ENCODE results near the gene FAM3C.

Gene FAM3C

DNA sequence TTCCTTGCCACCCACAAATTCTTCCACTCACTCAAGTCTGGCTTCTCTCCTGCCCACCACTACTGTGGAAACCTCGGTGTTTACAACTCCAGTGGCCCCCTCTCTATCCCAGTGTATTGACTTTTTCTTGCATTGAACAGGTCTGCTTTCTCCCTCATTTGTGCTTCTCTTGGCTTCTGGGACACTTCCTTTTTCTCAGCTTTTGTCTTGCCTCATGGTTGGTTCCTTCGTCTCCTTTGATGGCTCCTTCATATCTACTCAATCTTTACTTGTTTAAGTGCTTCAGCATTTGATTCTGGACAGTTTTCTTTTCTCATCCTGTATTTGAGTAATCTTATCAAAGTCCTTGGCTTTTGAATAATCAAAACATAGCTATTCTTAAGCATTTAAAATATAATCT is 35.9 kb upstream of the FAM3C start:
- TF ChIP-seq ZNF70 (CRISPR knock-in tag; IDR thresholded peaks at IDR 0.05), result no peak
- no peak for TF ChIP-seq SNAI2 (CRISPR knock-in tag; IDR thresholded peaks at IDR 0.05)
- no peak for TF ChIP-seq ISL1 (CRISPR knock-in tag; IDR thresholded peaks at IDR 0.05)
- no peak for TF ChIP-seq OSR1 (CRISPR knock-in tag; IDR thresholded peaks at IDR 0.05)
- TF ChIP-seq RARB (CRISPR knock-in tag; IDR thresholded peaks at IDR 0.05), result no peak
- TF ChIP-seq ZNF565 (CRISPR knock-in tag; conservative IDR thresholded peaks at IDR 0.05; ENCODE audit: low read depth), result no peak
- no peak for TF ChIP-seq BACH2 (CRISPR knock-in tag; IDR thresholded peaks at IDR 0.05; ENCODE audit: borderline replicate concordance)
- TF ChIP-seq, protein P1, sequence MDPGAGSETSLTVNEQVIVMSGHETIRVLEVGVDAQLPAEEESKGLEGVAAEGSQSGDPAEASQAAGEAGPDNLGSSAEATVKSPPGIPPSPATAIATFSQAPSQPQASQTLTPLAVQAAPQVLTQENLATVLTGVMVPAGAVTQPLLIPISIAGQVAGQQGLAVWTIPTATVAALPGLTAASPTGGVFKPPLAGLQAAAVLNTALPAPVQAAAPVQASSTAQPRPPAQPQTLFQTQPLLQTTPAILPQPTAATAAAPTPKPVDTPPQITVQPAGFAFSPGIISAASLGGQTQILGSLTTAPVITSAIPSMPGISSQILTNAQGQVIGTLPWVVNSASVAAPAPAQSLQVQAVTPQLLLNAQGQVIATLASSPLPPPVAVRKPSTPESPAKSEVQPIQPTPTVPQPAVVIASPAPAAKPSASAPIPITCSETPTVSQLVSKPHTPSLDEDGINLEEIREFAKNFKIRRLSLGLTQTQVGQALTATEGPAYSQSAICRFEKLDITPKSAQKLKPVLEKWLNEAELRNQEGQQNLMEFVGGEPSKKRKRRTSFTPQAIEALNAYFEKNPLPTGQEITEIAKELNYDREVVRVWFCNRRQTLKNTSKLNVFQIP (CRISPR knock-in tag; IDR thresholded peaks at IDR 0.05; ENCODE audit: borderline replicate concordance, low read depth), result no peak
- no peak for TF ChIP-seq ZNF8 (CRISPR knock-in tag; IDR thresholded peaks at IDR 0.05)
- TF ChIP-seq, protein P2, sequence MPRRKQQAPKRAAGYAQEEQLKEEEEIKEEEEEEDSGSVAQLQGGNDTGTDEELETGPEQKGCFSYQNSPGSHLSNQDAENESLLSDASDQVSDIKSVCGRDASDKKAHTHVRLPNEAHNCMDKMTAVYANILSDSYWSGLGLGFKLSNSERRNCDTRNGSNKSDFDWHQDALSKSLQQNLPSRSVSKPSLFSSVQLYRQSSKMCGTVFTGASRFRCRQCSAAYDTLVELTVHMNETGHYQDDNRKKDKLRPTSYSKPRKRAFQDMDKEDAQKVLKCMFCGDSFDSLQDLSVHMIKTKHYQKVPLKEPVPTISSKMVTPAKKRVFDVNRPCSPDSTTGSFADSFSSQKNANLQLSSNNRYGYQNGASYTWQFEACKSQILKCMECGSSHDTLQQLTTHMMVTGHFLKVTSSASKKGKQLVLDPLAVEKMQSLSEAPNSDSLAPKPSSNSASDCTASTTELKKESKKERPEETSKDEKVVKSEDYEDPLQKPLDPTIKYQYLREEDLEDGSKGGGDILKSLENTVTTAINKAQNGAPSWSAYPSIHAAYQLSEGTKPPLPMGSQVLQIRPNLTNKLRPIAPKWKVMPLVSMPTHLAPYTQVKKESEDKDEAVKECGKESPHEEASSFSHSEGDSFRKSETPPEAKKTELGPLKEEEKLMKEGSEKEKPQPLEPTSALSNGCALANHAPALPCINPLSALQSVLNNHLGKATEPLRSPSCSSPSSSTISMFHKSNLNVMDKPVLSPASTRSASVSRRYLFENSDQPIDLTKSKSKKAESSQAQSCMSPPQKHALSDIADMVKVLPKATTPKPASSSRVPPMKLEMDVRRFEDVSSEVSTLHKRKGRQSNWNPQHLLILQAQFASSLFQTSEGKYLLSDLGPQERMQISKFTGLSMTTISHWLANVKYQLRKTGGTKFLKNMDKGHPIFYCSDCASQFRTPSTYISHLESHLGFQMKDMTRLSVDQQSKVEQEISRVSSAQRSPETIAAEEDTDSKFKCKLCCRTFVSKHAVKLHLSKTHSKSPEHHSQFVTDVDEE (CRISPR knock-in tag; IDR thresholded peaks at IDR 0.05), result no peak
- TF ChIP-seq ZC3H10 (CRISPR knock-in tag; IDR thresholded peaks at IDR 0.05), result no peak
- TF ChIP-seq PATZ1 (CRISPR knock-in tag; IDR thresholded peaks at IDR 0.05; ENCODE audit: borderline replicate concordance), result no peak
- no peak for TF ChIP-seq ESRRG (CRISPR knock-in tag; IDR thresholded peaks at IDR 0.05)
- TF ChIP-seq CSRNP3 (CRISPR knock-in tag; IDR thresholded peaks at IDR 0.05), result no peak
- TF ChIP-seq CSDC2 (CRISPR knock-in tag; IDR thresholded peaks at IDR 0.05), result no peak
- TF ChIP-seq PPARA (CRISPR knock-in tag; IDR thresholded peaks at IDR 0.05; ENCODE audit: borderline replicate concordance), result no peak
- no peak for TF ChIP-seq TCF4 (CRISPR knock-in tag; IDR thresholded peaks at IDR 0.05; ENCODE audit: borderline replicate concordance)
- no peak for TF ChIP-seq ZFP3 (CRISPR knock-in tag; IDR thresholded peaks at IDR 0.05)
- ATAC-seq, result no peak

GRCh38 chr7:121431389-121431995 is 35.4 kb upstream of the FAM3C start:
- TF ChIP-seq ESRRG (CRISPR knock-in tag; IDR thresholded peaks at IDR 0.05) (no peak), OSR1 (CRISPR knock-in tag; IDR thresholded peaks at IDR 0.05) (no peak), GLIS3 (CRISPR knock-in tag; IDR thresholded peaks at IDR 0.05) (no peak), RARB (CRISPR knock-in tag; IDR thresholded peaks at IDR 0.05) (no peak), ZFP30 (CRISPR knock-in tag; IDR thresholded peaks at IDR 0.05) (no peak), ZFP3 (CRISPR knock-in tag; IDR thresholded peaks at IDR 0.05) (no peak), SNAI2 (CRISPR knock-in tag; IDR thresholded peaks at IDR 0.05) (no peak), ZNF70 (CRISPR knock-in tag; IDR thresholded peaks at IDR 0.05) (no peak), CSRNP3 (CRISPR knock-in tag; IDR thresholded peaks at IDR 0.05) (no peak)
- TF ChIP-seq, protein P1 (CRISPR knock-in tag; IDR thresholded peaks at IDR 0.05; ENCODE audit: borderline replicate concordance, low read depth), result no peak
- ATAC-seq, result no peak

Data from SK-N-SH treated with all-trans-retinoic acid at 6 μM for 48 hours (cell line).